Fibroblast of lung (primary cell): ENCODE data around the gene STMP1. TPM values are rescaled to one million over a fixed set of nuclear protein-coding genes. Genes with fewer than 3 reads are reported as not detected.

Experiments
- DNase-seq, 2 donors: peaks; one replicate each; pipeline versions ENCODE4 v3.0.0 to v3.0.0-alpha.2; 2010; ENCODE audit warnings: low read depth in 2 of 2
- H2AFZ ChIP-seq: 2 replicates; pipeline ENCODE4 v1.5.1; 2012; ENCODE audit warnings: low read length, control low read depth, inconsistent platforms
- H3K27ac ChIP-seq: 2 replicates; pipeline ENCODE4 v1.5.1; 2011; ENCODE audit warnings: low read length, control low read depth; ENCODE audit not compliant: insufficient read depth
- H3K27me3 ChIP-seq: 2 replicates; pipeline ENCODE4 v1.5.1; 2011; ENCODE audit warnings: mild to moderate bottlenecking, low read length; ENCODE audit not compliant: control insufficient read depth, insufficient read depth
- H3K36me3 ChIP-seq: 2 replicates; pipeline ENCODE4 v1.5.1; 2011; ENCODE audit warnings: low read length; ENCODE audit not compliant: control insufficient read depth, insufficient read depth
- H3K4me1 ChIP-seq: 2 replicates; pipeline ENCODE4 v1.5.1; 2011; ENCODE audit warnings: low read length; ENCODE audit not compliant: control insufficient read depth, insufficient read depth; ENCODE audit errors: extremely low read depth
- H3K4me2 ChIP-seq: 2 replicates; pipeline ENCODE4 v1.5.1; 2011; ENCODE audit warnings: low read length, control low read depth; ENCODE audit not compliant: insufficient read depth; ENCODE audit errors: extremely low read depth
- H3K4me3 ChIP-seq, 4 experiments: fragments of 200-600 bp in 1 of 4; sonication (generic) in 1 of 4; replicated peaks in 1 of 4; 2 replicates each; pipeline ENCODE4 v1.5.1; 2011 to 2016; ENCODE audit warnings: low read length in 4 of 4, low read depth in 3 of 4, mild to moderate bottlenecking in 3 of 4, control low read depth in 2 of 4, inconsistent platforms in 1 of 4, mixed read lengths in 1 of 4; ENCODE audit not compliant: insufficient read depth in 1 of 4; ENCODE audit errors: control extremely low read depth in 1 of 4
- H3K79me2 ChIP-seq: 2 replicates; pipeline ENCODE4 v1.5.1; 2012; ENCODE audit warnings: mild to moderate bottlenecking, low read length, inconsistent platforms; ENCODE audit not compliant: control insufficient read depth, insufficient read depth
- H3K9ac ChIP-seq: 2 replicates; pipeline ENCODE4 v1.5.1; 2011; ENCODE audit warnings: mild to moderate bottlenecking, low read length, control low read depth; ENCODE audit not compliant: insufficient read depth
- H3K9me3 ChIP-seq: 2 replicates; pipeline ENCODE4 v1.5.1; 2012; ENCODE audit warnings: low read depth, low read length; ENCODE audit not compliant: control insufficient read depth, insufficient read depth
- H4K20me1 ChIP-seq: 2 replicates; pipeline ENCODE4 v1.5.1; 2011; ENCODE audit warnings: low read length; ENCODE audit not compliant: control insufficient read depth, insufficient read depth; ENCODE audit errors: extremely low read depth
- EZH2 ChIP-seq: IDR thresholded peaks from 2 replicates; pipeline ENCODE4 v1.5.1; 2012; ENCODE audit warnings: low read length, control low read depth, mild to moderate bottlenecking; ENCODE audit errors: missing control alignments
- polyA plus RNA-seq, 2 donors: library from polyadenylated mRNA; depleted of rRNA in 1 of 2; stranded (reverse) in 1 of 2; unstranded in 1 of 2; fragments of >200 nt; gene quantifications; 2 replicates each; pipeline ENCODE4 v1.2.1, GENCODE V29; 2011 to 2012; ENCODE audit warnings: missing spikeins in 1 of 2
- total RNA-seq: library from RNA; depleted of rRNA; stranded (reverse); fragments of >200 nt; gene quantifications from 2 replicates; pipeline ENCODE4 v1.2.1, GENCODE V29; 2014
- TF ChIP-seq, protein P1 (sequence below), 2 donors: IDR thresholded peaks in 1 of 2; conservative IDR thresholded peaks in 1 of 2; 1 replicate in 1 of 2; 2 replicates in 1 of 2; pipeline ENCODE4 v1.5.1; 2011 to 2012; ENCODE audit warnings: low read length in 2 of 2, control low read depth in 1 of 2, inconsistent platforms in 1 of 2, low read depth in 1 of 2, mild to moderate bottlenecking in 1 of 2

Gene STMP1
- total and polyA plus RNA-seq, 2 donors (not counting 1 experiment from before 2014, with no cell fraction given): 16.7 to 50.6 TPM

DNA sequence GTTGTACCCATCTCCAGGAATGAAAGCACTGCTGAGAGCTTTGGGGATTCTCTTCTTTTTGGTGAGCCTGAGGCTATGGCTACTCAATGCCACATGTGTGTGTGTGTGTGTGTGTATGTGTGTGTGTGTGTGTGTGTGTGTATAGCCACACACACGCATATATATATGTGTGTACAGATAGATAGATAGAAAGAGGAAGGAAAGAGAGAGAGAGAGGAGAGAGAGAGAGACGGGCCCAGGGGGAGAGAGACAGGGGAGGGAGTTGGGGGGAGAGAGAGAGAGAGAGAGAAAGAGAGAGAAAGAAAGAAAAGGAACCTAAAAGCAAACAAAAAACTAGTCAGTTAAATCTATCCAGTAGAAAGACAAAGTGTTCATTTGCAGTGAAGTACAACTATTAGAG is 57.4 kb downstream of the STMP1 start:
- TF ChIP-seq, protein P1, sequence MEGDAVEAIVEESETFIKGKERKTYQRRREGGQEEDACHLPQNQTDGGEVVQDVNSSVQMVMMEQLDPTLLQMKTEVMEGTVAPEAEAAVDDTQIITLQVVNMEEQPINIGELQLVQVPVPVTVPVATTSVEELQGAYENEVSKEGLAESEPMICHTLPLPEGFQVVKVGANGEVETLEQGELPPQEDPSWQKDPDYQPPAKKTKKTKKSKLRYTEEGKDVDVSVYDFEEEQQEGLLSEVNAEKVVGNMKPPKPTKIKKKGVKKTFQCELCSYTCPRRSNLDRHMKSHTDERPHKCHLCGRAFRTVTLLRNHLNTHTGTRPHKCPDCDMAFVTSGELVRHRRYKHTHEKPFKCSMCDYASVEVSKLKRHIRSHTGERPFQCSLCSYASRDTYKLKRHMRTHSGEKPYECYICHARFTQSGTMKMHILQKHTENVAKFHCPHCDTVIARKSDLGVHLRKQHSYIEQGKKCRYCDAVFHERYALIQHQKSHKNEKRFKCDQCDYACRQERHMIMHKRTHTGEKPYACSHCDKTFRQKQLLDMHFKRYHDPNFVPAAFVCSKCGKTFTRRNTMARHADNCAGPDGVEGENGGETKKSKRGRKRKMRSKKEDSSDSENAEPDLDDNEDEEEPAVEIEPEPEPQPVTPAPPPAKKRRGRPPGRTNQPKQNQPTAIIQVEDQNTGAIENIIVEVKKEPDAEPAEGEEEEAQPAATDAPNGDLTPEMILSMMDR (conservative IDR thresholded peaks at IDR 0.05 in 1 of 2, IDR thresholded peaks at IDR 0.05 in 1 of 2; ENCODE audit: low read depth in 1 of 2, low read length in 2 of 2): no peak
- TF ChIP-seq EZH2: no peak
- H3K27me3 ChIP-seq: no peaks in the 10 kb centered on the region

DNA sequence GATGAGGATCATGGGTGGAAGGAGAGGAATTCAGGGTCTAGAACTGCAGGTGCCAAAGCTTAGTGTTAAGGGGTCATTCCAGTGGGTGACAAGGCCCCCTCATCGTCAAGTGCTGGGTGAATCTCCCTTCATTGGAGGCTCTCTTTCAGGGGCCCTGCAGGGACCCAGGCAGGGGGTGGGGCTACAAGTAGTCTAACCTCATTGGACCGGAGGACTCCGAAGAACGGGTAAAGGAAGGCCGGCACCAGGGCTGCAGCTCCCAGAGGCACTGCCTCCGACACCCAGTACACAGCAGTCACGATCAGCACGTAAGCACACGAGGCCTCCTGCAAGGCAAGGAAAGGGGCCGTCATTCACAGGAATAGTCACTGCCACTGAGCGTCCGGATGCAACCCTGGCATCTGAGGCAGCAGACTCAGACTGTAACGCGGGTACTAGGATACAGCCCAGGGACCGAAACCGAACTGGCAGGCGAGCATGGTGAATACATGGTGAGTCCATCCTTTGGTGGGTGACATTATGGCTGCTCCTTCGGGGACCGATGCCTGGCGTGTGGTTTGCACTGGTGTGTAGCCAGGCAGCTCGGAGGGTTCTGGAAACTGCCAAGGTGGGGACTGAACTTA is 59.0 kb downstream of the STMP1 start:
- Histone ChIP-seq H3K4me1 (peaks cover 6% of the 10 kb centered on the region), H3K79me2 (no peaks in the 10 kb centered on the region), H2AFZ (no peak overlapping the region), H3K27ac (no peak overlapping the region), H4K20me1 (no peaks in the 10 kb centered on the region), H3K27me3 (no peaks in the 10 kb centered on the region), H3K36me3 (no peaks in the 10 kb centered on the region), H3K9ac (no peak overlapping the region), H3K9me3 (no peaks in the 10 kb centered on the region), H3K4me3 (no peak overlapping the region), H3K4me2 (no peak overlapping the region)
- TF ChIP-seq, protein P1 (conservative IDR thresholded peaks at IDR 0.05 in 1 of 2, IDR thresholded peaks at IDR 0.05 in 1 of 2; ENCODE audit: low read depth in 1 of 2, low read length in 2 of 2): no peak
- TF ChIP-seq EZH2: no peak
- DNase-seq: no peak

More for the DNA sequence above, 57.4 kb downstream of the STMP1 start:
- Histone ChIP-seq H3K4me3 (no peak overlapping the region), H3K27ac (no peak overlapping the region), H3K4me2 (no peak overlapping the region), H3K9me3 (no peaks in the 10 kb centered on the region), H4K20me1 (no peaks in the 10 kb centered on the region), H3K9ac (no peak overlapping the region), H3K79me2 (no peaks in the 10 kb centered on the region), H3K36me3 (peaks cover 3% of the 10 kb centered on the region), H2AFZ (no peak overlapping the region), H3K4me1 (peaks cover 9% of the 10 kb centered on the region)
- DNase-seq: no peak

DNA sequence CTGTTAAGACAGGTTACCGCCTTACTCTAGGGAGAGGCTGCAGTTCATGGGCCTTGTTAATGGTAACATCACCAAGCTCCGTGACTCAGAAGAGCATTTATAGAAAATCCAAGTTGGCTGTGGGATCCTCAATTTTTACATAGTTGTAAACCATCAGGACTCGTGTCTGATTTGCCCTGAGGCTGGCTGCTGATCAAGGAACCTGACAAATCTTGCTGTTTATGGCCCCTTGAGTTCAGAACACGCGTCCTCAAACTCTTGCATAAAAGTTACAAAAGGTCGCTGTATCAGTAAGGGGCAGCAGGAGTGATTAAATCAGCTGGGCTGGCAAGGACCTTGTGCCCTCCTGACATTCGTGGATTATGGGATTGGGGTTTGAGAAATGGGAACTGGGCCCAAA is 61.1 kb downstream of the STMP1 start:
- H2AFZ ChIP-seq: no peak overlapping the region
- no peak overlapping the region for H3K4me3 ChIP-seq
- no peaks in the 10 kb centered on the region for H3K9me3 ChIP-seq
- H3K36me3 ChIP-seq: no peaks in the 10 kb centered on the region
- no peaks in the 10 kb centered on the region for H3K27me3 ChIP-seq
- no peak overlapping the region for H3K4me2 ChIP-seq
- H3K27ac ChIP-seq: no peak overlapping the region
- DNase-seq: no peak
- no peak for TF ChIP-seq EZH2
- TF ChIP-seq, protein P1 (conservative IDR thresholded peaks at IDR 0.05 in 1 of 2, IDR thresholded peaks at IDR 0.05 in 1 of 2; ENCODE audit: low read depth in 1 of 2, low read length in 2 of 2): no peak
- no peaks in the 10 kb centered on the region for H3K4me1 ChIP-seq
- no peaks in the 10 kb centered on the region for H3K79me2 ChIP-seq
- no peaks in the 10 kb centered on the region for H4K20me1 ChIP-seq
- no peak overlapping the region for H3K9ac ChIP-seq

Other genes with a start within 250 kb of the STMP1 start
- 8.5 and 14.9 TPM in 2 replicates for gene CNOT4, start 152.4 kb upstream of the STMP1 start, total RNA-seq
- 15.9 and 16.1 TPM in 2 replicates for gene CNOT4, start 152.4 kb upstream of the STMP1 start, polyA plus RNA-seq
- gene NUP205, start 104.6 kb upstream of the STMP1 start, total RNA-seq: 31.3 and 36.7 TPM in 2 replicates
- 28.1 and 47.0 TPM in 2 replicates for gene NUP205, start 104.6 kb upstream of the STMP1 start, polyA plus RNA-seq
- gene SLC13A4, start 65.7 kb downstream of the STMP1 start, total RNA-seq: 0.26 and 0.50 TPM in 2 replicates
- gene SLC13A4, start 65.7 kb downstream of the STMP1 start, polyA plus RNA-seq: 0.32 and 2.3 TPM in 2 replicates
- gene FAM180A, start 86.3 kb downstream of the STMP1 start, total RNA-seq: 24.4 and 38.5 TPM in 2 replicates
- gene FAM180A, start 86.3 kb downstream of the STMP1 start, polyA plus RNA-seq: 15.6 and 70.0 TPM in 2 replicates